ENCODE data around the gene SAT1.
"Not testable (repeated sequence)": the region's sequence is repeated elsewhere in the genome, so short reads cannot be mapped to it uniquely, and the experiment has no call there.

Gene SAT1

DNA sequence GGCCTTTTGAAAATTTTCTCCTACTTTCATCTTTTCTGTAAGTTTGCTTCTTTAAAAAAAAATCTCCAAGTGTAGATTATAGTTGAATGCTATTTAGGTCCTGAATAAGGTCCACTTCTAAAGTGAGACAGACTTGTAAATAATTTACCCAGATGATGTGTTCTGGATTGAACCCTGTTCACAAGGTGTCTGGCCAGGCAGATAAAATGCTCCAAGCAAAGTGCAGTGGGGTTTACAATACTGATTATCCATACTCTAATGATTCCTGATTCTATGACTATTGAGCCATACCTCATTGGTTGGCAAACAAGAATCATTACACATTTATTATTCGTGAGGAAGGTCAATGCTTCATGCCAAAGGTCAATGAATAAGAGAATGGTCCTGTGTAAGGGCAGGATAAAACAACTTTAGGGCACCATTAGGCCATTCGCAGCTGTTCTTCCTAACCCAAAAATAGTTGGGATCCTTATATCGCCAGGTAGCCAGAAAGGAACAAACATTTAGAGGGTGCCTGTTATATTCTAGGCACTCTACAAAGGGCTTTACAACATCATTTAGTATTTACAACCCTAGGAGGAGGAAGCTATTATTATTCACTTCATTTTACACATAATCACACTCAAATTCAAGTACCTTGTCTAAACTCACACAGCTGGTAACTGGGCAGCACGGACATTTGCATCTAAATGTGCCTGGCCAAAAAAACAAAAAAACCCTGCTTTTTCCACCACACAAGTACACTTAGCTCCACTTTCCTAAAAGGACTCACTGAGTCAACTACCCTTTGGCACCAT lies 18.6 kb upstream of the SAT1 start:
- Histone ChIP-seq H3K36me3 (ENCODE audit: insufficient read depth, low read length) (no peaks in the 10 kb centered on the region), H3K4me1 (ENCODE audit: insufficient read depth, low read length) (0 out of 2 replicates have a peak, but pooled peaks cover 4% of the 10 kb centered on the region), H3K9me3 (ENCODE audit: control insufficient read depth, insufficient read depth, low read length) (no peaks in the 10 kb centered on the region), H3K9ac (ENCODE audit: low read depth, low read length) (no peak overlapping the region)

DNA sequence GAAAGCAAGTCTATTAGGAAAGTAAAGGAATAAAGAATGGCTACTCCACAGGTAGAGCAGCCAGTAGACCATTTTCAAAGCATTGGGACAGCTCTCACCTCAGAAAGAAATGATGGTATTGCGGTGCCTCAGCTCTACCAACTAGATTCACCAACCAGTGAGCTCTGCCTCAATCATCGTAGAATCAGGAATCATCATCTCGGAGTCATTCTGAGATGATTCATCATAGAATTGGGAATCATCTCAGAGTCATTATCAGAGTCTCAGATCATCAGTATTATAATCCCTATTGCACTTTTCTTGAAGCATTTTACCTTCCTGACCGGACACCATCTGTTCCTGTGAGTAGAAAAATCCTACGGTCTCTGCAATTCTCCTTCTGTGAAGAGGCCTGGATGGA lies 17.5 kb upstream of the SAT1 start:
- H3K36me3 ChIP-seq (ENCODE audit: insufficient read depth, low read length): no peaks in the 10 kb centered on the region
- 0 out of 2 replicates have a peak, but pooled peaks cover 4% of the 10 kb centered on the region for H3K4me1 ChIP-seq (ENCODE audit: insufficient read depth, low read length)
- H3K9me3 ChIP-seq (ENCODE audit: control insufficient read depth, insufficient read depth, low read length): no peaks in the 10 kb centered on the region
- H3K9ac ChIP-seq (ENCODE audit: low read depth, low read length): no peak overlapping the region

DNA sequence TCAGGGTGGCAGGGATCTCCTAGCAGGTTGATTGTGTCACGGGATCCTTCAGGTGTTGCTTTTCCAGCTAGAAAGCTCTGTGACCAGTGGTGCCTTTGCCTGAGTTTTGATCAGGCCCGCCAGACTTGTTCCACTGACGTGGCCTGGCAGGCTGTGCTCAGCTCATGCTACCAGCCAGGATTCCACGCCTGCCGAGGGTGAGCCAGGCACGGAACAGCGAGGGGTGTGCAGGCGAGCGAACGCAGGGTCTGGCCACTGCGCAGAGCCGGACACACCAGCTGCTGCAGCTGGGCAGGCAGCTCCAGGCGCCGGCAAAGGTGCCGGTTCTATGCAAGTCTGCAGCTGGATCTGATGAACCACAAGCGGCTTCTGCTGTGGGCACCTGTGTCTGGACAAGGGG lies 17.1 kb upstream of the SAT1 start:
- H3K9me3 ChIP-seq (ENCODE audit: control insufficient read depth, insufficient read depth, low read length): no peaks in the 10 kb centered on the region
- H3K36me3 ChIP-seq (ENCODE audit: insufficient read depth, low read length): no peaks in the 10 kb centered on the region
- 0 out of 2 replicates have a peak, but pooled peaks cover 4% of the 10 kb centered on the region for H3K4me1 ChIP-seq (ENCODE audit: insufficient read depth, low read length)
- H3K9ac ChIP-seq (ENCODE audit: low read depth, low read length): no peak overlapping the region

DNA sequence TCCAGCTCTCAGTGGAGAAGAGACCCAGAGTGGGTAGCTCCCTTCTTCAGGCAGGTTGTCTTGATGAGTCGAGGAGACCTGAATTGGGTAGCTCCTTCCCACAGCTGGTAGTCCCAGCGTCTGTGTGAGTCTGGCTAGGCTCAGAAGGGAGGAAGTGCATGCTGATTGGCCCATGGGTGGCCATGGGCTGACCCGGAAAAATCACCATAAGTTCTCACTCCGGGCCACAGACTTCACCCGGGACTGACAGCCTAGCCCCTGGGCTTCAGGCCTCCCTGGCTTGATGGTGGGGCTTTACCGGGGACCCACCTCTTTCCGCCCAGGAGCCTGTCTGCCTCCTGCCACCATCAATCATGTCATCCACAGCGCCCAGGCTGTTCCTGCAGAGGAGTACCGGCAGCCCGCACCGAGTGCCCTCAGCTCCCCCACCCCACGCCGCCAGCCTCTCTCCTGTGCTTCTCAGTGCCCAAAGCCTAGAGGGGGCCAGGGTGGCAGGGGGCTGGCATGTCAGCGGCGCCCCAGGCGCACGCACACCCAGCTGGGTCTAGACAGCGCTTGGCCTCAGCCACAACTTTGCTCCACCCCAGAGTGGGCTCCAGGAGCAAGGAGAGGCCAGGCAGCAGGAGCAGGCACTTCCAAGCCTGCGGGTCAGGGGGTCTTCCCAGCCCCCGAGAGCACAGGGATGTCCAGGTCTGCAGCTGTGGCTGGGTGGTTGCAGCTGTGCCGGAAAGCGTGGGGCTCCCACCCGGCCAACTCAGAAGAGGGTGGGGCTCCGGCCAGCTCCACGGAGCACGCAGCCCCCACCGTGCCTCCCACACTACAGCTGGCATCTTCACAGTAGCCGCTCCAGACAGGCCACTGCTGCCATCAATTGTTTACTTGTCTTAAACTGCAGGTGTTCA lies 16.1 kb upstream of the SAT1 start:
- Histone ChIP-seq H3K9me3 (ENCODE audit: control insufficient read depth, insufficient read depth, low read length) (no peaks in the 10 kb centered on the region), H3K4me1 (ENCODE audit: insufficient read depth, low read length) (0 out of 2 replicates have a peak, but pooled peaks cover 4% of the 10 kb centered on the region), H3K9ac (ENCODE audit: low read depth, low read length) (no peak overlapping the region), H3K36me3 (ENCODE audit: insufficient read depth, low read length) (no peaks in the 10 kb centered on the region)

DNA sequence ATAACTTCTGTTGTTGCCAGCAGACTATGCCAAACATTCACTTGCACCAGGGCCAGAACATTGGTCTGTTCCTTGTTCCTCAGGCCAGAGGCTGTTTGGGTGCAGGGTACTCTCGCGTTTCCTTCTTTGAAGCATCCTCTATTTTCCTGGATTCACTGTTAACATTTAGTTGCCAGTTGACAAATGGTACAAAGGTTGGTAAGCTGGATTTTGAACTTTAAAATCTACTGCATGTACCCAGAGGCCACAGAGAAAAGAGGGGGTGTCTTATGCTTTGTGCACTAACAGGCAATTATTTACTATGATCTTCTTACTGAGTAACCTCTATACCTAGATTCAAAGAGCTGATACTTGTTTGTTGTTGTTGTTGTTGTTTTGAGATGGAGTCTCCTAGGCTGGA lies 12.8 kb upstream of the SAT1 start:
- no peak overlapping the region for H3K9ac ChIP-seq (ENCODE audit: low read depth, low read length)
- no peaks in the 10 kb centered on the region for H3K4me1 ChIP-seq (ENCODE audit: insufficient read depth, low read length)
- H3K9me3 ChIP-seq (ENCODE audit: control insufficient read depth, insufficient read depth, low read length): no peaks in the 10 kb centered on the region
- H3K36me3 ChIP-seq (ENCODE audit: insufficient read depth, low read length): no peaks in the 10 kb centered on the region

DNA sequence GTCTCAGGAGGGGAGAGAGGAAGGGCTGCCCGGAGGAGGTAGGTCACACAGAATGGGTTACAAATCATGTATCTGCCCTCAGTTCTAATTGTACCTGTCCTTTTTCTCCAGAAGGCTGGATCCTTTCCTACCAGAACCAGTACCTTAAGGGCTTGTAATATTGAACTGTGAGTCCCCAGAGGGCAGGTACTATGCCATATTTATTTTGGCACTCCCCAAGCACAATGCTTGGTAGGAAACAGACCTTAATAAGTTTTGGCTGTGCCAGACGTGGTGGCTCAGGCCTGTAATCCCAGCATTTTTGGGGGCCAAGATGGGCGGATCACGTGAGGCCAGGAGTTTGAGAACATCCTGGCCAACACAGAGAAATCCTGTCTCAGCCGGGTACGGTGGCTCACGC lies 11.9 kb upstream of the SAT1 start:
- not testable (repeated sequence) for H3K4me1 ChIP-seq (ENCODE audit: insufficient read depth, low read length)

DNA sequence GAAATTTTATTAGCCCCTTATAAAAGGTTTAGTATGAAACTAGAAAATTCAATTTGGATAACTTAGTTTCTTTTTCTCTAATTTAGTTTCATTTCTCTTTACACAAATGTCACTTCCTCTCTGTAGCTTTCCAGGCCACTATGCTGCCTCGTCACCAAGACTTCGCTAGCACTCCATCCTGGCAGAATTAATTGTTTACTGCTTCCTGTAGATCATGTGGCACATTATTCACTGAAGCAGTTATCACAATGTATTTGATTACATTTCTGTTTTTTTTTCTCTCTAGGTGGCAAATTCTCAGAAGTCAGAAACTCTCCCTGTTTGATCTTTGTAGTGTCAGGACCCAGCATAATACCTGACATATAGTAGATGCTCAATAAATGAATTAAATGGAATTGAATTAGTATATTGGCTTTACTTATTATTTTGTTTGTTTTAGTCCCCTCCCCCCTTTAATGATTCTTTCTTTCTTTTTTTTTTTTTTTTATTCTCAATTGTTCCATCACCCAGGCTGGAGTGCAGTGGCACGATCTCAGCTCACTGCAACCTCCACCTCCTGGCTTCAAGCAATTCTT lies 9.3 kb upstream of the SAT1 start:
- Histone ChIP-seq H3K9me3 (ENCODE audit: control insufficient read depth, insufficient read depth, low read length) (no peaks in the 10 kb centered on the region), H3K9ac (ENCODE audit: low read depth, low read length) (no peak overlapping the region), H3K4me1 (ENCODE audit: insufficient read depth, low read length) (no peaks in the 10 kb centered on the region), H3K36me3 (ENCODE audit: insufficient read depth, low read length) (no peaks in the 10 kb centered on the region)

More for the DNA sequence above, 11.9 kb upstream of the SAT1 start:
- H3K36me3 ChIP-seq (ENCODE audit: insufficient read depth, low read length); H3K9ac ChIP-seq (ENCODE audit: low read depth, low read length); H3K9me3 ChIP-seq (ENCODE audit: control insufficient read depth, insufficient read depth, low read length): not testable (repeated sequence)

DNA sequence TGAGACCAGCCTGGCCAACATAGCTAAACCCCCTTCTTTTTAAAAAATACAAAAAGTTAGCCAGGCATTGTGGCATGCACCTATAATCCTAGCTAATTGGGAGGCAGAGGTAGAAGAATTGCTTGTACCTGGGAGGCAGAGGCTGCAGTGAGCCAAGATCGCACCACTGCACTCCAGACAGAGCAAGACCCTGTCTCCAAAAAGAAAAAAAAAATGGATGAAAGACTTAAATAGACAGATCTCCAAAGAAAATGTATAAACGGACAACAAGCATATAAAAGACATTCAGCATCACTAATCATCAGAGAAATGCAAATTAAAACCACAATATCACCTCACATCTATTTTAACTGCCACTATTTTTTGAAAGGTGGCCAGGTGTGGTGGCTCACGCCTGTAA lies 6.6 kb upstream of the SAT1 start:
- Histone ChIP-seq H3K9ac (ENCODE audit: low read depth, low read length) (no peak overlapping the region), H3K4me1 (ENCODE audit: insufficient read depth, low read length) (0 out of 2 replicates have a peak, but pooled peaks cover 4% of the 10 kb centered on the region), H3K9me3 (ENCODE audit: control insufficient read depth, insufficient read depth, low read length) (no peaks in the 10 kb centered on the region), H3K36me3 (ENCODE audit: insufficient read depth, low read length) (no peaks in the 10 kb centered on the region)

DNA sequence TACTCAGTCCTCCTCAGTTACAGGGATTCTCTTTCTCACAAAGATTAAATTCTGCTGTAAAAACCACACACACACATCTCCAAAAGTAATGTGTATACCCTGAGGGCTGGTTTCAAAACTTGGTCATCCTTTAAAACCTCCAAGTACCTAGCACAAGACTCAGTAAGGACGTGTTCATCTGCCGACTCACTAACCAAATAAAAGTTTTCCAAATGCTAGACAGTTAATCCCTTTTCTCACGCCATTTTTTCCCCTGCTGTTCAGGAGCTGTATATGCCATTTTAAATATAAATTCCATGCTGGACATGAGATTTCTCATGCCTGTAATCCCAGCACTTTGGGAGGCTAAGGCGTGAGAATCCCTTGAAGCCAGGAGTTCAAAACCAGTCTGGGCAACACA lies 3.9 kb upstream of the SAT1 start:
- Histone ChIP-seq H3K36me3 (ENCODE audit: insufficient read depth, low read length) (no peaks in the 10 kb centered on the region), H3K4me1 (ENCODE audit: insufficient read depth, low read length) (peaks cover 11% of the 10 kb centered on the region), H3K9me3 (ENCODE audit: control insufficient read depth, insufficient read depth, low read length) (no peaks in the 10 kb centered on the region), H3K9ac (ENCODE audit: low read depth, low read length) (no peak overlapping the region)

DNA sequence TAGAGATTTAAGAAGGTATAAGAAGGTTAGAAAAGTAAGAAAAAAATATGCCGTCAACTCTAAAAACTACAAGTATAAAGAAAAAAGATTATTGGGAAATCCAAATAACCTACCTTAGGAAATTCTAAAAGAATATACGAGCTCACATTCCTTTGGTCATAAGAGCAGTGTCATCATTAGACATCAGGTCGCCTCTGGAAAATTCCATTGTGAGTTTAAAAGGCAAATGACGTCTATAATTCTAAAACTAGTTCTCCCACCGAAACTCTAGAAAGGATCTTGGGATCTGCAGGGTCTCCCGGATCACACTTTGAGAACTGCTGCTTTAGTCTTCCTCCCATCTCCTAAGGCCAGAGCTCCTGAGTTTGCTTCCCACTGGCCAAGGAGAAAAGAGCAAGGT lies 518 bp upstream of the SAT1 start:
- H3K9ac ChIP-seq (ENCODE audit: low read depth, low read length): peak overlapping the region; percentile 53; the same call in 1 of the 2 replicates

DNA sequence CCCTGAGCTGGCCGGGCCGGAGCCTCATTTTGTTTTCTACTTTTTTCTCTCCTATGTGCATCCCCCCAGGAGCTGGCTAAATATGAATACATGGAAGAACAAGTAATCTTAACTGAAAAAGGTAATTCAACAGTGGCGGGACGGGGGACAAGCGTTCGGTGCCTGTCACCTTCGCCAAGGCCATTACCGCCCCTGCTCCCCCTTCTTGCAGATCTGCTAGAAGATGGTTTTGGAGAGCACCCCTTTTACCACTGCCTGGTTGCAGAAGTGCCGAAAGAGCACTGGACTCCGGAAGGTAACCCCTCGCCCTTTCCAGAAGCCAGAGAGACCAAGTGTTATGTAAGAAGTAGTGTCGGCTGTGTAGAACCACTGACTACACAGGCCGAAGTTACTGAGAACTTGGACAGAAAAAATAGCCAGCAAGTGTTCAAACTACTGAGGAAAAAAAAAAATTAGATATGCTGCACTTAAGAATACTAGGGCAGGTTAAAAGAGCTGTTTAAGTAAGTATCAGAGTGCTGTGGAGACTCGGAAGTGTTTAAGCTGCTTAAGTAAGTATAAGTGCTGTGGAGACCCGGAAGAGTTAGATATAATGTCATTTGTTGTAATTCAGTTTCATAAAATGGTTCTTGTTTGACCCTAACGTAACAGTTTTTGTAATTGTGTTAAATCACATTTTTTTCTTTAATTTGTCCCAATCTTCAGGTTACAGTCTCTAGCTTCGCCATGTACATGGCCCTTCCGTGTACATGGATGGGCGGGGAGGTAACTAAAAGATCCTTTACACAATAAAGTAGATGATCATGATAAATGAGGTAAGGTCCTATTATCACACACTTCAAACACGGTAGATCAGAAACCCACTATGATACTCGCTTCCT lies 856 bp downstream of the SAT1 start:
- Histone ChIP-seq H3K9me3 (ENCODE audit: control insufficient read depth, insufficient read depth, low read length) (no peaks in the 10 kb centered on the region), H3K36me3 (ENCODE audit: insufficient read depth, low read length) (peaks cover 3% of the 10 kb centered on the region; the same call in 1 of the 2 replicates), H3K9ac (ENCODE audit: low read depth, low read length) (peak overlapping the region; percentile 95; the same call in 1 of the 2 replicates), H3K4me1 (ENCODE audit: insufficient read depth, low read length) (peaks cover 11% of the 10 kb centered on the region)

More for the DNA sequence above, 518 bp upstream of the SAT1 start:
- peaks cover 11% of the 10 kb centered on the region for H3K4me1 ChIP-seq (ENCODE audit: insufficient read depth, low read length)
- H3K36me3 ChIP-seq (ENCODE audit: insufficient read depth, low read length): peaks cover 3% of the 10 kb centered on the region; the same call in 1 of the 2 replicates
- no peaks in the 10 kb centered on the region for H3K9me3 ChIP-seq (ENCODE audit: control insufficient read depth, insufficient read depth, low read length)

DNA sequence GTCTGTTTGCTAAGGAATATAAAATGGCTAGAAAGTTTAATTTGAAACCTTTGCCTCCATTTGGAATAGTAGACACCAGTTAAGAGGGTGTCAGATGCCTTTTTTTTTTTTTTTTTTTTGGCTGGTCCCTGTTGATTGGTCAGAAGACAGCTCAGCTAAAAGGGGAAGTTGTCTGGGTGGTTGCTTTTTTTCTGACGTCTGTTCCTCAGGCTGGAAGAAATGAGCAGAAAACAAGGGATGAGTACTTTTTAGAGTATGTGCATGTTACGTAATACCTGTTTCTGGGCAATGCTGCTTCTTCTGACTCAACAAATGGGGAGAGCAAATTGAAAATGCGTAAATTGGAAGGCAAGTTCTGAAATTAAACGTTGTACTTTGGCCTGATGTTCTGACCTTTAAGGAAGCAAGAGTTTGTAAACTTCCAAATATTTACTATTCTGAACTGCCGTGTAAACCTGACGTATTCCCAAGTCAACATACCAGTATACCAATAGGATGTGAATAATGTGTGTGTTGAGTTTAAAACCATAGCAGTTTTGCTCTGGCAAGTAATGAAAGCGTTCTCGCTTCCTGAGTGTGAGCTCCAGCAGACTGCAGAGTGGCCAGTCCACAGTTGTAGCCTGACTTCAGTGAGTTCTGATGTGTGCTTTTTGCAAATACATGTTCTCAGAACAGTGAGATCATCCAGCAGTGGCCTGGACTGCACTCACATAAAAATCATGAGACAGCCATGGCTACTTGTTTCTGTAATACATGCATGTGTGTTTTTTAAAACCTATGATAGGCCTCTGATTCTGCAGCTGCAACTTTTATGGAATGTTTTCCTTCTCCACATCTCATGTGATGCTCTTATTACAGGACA lies 1.7 kb downstream of the SAT1 start:
- peaks cover 3% of the 10 kb centered on the region; the same call in 1 of the 2 replicates for H3K36me3 ChIP-seq (ENCODE audit: insufficient read depth, low read length)
- peak overlapping the region; percentile 95; the same call in 1 of the 2 replicates for H3K9ac ChIP-seq (ENCODE audit: low read depth, low read length)
- H3K4me1 ChIP-seq (ENCODE audit: insufficient read depth, low read length): peaks cover 11% of the 10 kb centered on the region
- no peaks in the 10 kb centered on the region for H3K9me3 ChIP-seq (ENCODE audit: control insufficient read depth, insufficient read depth, low read length)

DNA sequence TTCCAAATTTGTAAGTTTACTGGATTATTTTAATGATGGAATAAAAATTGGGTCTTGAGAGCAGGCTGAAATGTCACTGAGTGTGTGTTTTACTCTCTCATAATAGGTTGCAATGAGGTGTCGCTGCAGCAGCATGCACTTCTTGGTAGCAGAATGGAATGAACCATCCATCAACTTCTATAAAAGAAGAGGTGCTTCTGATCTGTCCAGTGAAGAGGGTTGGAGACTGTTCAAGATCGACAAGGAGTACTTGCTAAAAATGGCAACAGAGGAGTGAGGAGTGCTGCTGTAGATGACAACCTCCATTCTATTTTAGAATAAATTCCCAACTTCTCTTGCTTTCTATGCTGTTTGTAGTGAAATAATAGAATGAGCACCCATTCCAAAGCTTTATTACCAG lies 2.6 kb downstream of the SAT1 start:
- Histone ChIP-seq H3K9me3 (ENCODE audit: control insufficient read depth, insufficient read depth, low read length) (no peaks in the 10 kb centered on the region), H3K36me3 (ENCODE audit: insufficient read depth, low read length) (peaks cover 3% of the 10 kb centered on the region; the same call in 1 of the 2 replicates), H3K9ac (ENCODE audit: low read depth, low read length) (no peak overlapping the region), H3K4me1 (ENCODE audit: insufficient read depth, low read length) (peaks cover 11% of the 10 kb centered on the region)

Measured in ES-I3 (cell line).